ENCODE data around the gene MATN4. TPM values are rescaled to one million over a fixed set of nuclear protein-coding genes. Genes with fewer than 3 reads are reported as not detected.

The MATN4 gene
- total and polyA plus RNA-seq, 2 of the 13 experiments (the other 11 are each of a cell fraction or from before 2014, with no cell fraction given) = not detected

DNA sequence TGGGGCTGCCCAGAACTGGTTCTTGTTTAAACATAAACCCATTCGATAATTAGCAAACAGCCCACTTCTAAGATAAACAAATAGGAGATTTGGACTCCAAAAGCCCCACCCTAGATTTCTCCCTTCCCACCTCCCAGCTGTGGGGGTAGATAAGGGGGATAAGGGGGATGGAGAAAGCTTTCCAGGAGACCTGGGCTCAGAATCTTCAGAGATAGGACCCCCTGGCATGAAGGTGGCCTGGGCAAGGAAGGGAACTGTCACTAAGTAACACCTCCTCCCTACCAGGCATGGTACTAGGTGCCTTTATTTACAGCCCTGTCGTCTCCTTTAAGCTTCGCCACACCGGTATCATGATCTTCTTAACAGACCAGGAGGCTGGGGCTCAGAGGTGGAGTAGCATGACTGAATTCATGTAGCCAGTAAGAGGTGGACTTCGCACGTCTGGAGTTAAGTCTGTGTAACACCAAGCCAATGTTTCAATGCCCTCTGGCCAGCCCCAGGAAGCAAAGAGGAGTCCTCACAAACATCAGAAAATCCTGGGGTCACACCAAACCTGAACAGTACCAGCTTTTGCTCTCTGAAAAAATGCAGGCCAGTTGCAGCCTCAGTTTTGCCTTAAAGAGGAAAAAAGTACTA, 35.6 kb upstream of the MATN4 start (continued):
- TF ChIP-seq ZNF260 (CRISPR knock-in tag; IDR thresholded peaks at IDR 0.05; ENCODE audit: borderline replicate concordance, low read depth) (no peak), HNRNPLL (IDR thresholded peaks at IDR 0.05; ENCODE audit: low read depth, low read length, poor library complexity, severe bottlenecking) (no peak), FOXO1 (CRISPR knock-in tag; IDR thresholded peaks at IDR 0.05) (peak; percentile 44; the same call in 1 of the 2 replicates), ZMYM4 (CRISPR knock-in tag; IDR thresholded peaks at IDR 0.05) (no peak), SNRNP70 (IDR thresholded peaks at IDR 0.05; ENCODE audit: low read depth, low read length) (no peak), TAF1 (CRISPR knock-in tag; IDR thresholded peaks at IDR 0.05) (no peak), FLYWCH1 (CRISPR knock-in tag; IDR thresholded peaks at IDR 0.05) (no peak; the same call in 1 of the 2 replicates), MED1 (CRISPR knock-in tag; IDR thresholded peaks at IDR 0.05) (no peak; the same call in 1 of the 2 replicates), ARHGAP35 (CRISPR knock-in tag; IDR thresholded peaks at IDR 0.05; ENCODE audit: borderline replicate concordance) (no peak), ZBTB20 (CRISPR knock-in tag; IDR thresholded peaks at IDR 0.05; ENCODE audit: borderline replicate concordance, low read depth) (no peak), MEF2D (CRISPR knock-in tag; IDR thresholded peaks at IDR 0.05) (peak; percentile 10; the same call in 1 of the 2 replicates), SMC3 (IDR thresholded peaks at IDR 0.05; ENCODE audit: low read length) (no peak), REL (CRISPR knock-in tag; conservative IDR thresholded peaks at IDR 0.05) (no peak), SATB2 (CRISPR knock-in tag; IDR thresholded peaks at IDR 0.05) (no peak), ISX (CRISPR knock-in tag; conservative IDR thresholded peaks at IDR 0.05) (no peak)
- TF ChIP-seq, protein P1, sequence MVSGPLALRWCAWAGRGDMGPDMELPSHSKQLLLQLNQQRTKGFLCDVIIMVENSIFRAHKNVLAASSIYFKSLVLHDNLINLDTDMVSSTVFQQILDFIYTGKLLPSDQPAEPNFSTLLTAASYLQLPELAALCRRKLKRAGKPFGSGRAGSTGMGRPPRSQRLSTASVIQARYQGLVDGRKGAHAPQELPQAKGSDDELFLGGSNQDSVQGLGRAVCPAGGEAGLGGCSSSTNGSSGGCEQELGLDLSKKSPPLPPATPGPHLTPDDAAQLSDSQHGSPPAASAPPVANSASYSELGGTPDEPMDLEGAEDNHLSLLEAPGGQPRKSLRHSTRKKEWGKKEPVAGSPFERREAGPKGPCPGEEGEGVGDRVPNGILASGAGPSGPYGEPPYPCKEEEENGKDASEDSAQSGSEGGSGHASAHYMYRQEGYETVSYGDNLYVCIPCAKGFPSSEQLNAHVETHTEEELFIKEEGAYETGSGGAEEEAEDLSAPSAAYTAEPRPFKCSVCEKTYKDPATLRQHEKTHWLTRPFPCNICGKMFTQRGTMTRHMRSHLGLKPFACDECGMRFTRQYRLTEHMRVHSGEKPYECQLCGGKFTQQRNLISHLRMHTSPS (CRISPR knock-in tag; IDR thresholded peaks at IDR 0.05; ENCODE audit: low read depth) = no peak; the same call in none of the 2 replicates
- TF ChIP-seq, protein P2, sequence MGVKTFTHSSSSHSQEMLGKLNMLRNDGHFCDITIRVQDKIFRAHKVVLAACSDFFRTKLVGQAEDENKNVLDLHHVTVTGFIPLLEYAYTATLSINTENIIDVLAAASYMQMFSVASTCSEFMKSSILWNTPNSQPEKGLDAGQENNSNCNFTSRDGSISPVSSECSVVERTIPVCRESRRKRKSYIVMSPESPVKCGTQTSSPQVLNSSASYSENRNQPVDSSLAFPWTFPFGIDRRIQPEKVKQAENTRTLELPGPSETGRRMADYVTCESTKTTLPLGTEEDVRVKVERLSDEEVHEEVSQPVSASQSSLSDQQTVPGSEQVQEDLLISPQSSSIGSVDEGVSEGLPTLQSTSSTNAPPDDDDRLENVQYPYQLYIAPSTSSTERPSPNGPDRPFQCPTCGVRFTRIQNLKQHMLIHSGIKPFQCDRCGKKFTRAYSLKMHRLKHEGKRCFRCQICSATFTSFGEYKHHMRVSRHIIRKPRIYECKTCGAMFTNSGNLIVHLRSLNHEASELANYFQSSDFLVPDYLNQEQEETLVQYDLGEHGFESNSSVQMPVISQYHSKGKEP (CRISPR knock-in tag; IDR thresholded peaks at IDR 0.05) = no peak
- TF ChIP-seq, protein P3, sequence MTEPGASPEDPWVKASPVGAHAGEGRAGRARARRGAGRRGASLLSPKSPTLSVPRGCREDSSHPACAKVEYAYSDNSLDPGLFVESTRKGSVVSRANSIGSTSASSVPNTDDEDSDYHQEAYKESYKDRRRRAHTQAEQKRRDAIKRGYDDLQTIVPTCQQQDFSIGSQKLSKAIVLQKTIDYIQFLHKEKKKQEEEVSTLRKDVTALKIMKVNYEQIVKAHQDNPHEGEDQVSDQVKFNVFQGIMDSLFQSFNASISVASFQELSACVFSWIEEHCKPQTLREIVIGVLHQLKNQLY (CRISPR knock-in tag; IDR thresholded peaks at IDR 0.05) = peak; percentile 25; the same call in 1 of the 2 replicates
- TF ChIP-seq, protein P4, sequence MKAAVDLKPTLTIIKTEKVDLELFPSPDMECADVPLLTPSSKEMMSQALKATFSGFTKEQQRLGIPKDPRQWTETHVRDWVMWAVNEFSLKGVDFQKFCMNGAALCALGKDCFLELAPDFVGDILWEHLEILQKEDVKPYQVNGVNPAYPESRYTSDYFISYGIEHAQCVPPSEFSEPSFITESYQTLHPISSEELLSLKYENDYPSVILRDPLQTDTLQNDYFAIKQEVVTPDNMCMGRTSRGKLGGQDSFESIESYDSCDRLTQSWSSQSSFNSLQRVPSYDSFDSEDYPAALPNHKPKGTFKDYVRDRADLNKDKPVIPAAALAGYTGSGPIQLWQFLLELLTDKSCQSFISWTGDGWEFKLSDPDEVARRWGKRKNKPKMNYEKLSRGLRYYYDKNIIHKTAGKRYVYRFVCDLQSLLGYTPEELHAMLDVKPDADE (CRISPR knock-in tag; IDR thresholded peaks at IDR 0.05) = no peak
- TF ChIP-seq, protein P5, sequence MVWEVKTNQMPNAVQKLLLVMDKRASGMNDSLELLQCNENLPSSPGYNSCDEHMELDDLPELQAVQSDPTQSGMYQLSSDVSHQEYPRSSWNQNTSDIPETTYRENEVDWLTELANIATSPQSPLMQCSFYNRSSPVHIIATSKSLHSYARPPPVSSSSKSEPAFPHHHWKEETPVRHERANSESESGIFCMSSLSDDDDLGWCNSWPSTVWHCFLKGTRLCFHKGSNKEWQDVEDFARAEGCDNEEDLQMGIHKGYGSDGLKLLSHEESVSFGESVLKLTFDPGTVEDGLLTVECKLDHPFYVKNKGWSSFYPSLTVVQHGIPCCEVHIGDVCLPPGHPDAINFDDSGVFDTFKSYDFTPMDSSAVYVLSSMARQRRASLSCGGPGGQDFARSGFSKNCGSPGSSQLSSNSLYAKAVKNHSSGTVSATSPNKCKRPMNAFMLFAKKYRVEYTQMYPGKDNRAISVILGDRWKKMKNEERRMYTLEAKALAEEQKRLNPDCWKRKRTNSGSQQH (CRISPR knock-in tag; IDR thresholded peaks at IDR 0.05; ENCODE audit: low read depth) = no peak
- TF ChIP-seq, protein P6, sequence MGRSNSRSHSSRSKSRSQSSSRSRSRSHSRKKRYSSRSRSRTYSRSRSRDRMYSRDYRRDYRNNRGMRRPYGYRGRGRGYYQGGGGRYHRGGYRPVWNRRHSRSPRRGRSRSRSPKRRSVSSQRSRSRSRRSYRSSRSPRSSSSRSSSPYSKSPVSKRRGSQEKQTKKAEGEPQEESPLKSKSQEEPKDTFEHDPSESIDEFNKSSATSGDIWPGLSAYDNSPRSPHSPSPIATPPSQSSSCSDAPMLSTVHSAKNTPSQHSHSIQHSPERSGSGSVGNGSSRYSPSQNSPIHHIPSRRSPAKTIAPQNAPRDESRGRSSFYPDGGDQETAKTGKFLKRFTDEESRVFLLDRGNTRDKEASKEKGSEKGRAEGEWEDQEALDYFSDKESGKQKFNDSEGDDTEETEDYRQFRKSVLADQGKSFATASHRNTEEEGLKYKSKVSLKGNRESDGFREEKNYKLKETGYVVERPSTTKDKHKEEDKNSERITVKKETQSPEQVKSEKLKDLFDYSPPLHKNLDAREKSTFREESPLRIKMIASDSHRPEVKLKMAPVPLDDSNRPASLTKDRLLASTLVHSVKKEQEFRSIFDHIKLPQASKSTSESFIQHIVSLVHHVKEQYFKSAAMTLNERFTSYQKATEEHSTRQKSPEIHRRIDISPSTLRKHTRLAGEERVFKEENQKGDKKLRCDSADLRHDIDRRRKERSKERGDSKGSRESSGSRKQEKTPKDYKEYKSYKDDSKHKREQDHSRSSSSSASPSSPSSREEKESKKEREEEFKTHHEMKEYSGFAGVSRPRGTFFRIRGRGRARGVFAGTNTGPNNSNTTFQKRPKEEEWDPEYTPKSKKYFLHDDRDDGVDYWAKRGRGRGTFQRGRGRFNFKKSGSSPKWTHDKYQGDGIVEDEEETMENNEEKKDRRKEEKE (IDR thresholded peaks at IDR 0.05) = no peak
